MM.1S (cell line): ENCODE measurements around the gene GNS.

Experiments used
- EZH2 ChIP-seq: fragments of 300-600 bp; sonication (generic); optimal IDR thresholded peaks from 2 replicates; pipeline ENCODE3; 2017; ENCODE audit warnings: low read depth, mild to moderate bottlenecking, antibody characterized with exemption, low read length, mixed read lengths
- EZH2phosphoT487 ChIP-seq: fragments of 300-600 bp; sonication (generic); IDR thresholded peaks from 2 replicates; pipeline ENCODE4 v1.6.1; 2018; ENCODE audit warnings: antibody characterized with exemption, low read length
- TF ChIP-seq, protein P1 (sequence below): fragments of 300-600 bp; sonication (generic); IDR thresholded peaks from 2 replicates; pipeline ENCODE4 v1.5.1; 2016; ENCODE audit warnings: antibody characterized with exemption, low read length, mixed read lengths

DNA sequence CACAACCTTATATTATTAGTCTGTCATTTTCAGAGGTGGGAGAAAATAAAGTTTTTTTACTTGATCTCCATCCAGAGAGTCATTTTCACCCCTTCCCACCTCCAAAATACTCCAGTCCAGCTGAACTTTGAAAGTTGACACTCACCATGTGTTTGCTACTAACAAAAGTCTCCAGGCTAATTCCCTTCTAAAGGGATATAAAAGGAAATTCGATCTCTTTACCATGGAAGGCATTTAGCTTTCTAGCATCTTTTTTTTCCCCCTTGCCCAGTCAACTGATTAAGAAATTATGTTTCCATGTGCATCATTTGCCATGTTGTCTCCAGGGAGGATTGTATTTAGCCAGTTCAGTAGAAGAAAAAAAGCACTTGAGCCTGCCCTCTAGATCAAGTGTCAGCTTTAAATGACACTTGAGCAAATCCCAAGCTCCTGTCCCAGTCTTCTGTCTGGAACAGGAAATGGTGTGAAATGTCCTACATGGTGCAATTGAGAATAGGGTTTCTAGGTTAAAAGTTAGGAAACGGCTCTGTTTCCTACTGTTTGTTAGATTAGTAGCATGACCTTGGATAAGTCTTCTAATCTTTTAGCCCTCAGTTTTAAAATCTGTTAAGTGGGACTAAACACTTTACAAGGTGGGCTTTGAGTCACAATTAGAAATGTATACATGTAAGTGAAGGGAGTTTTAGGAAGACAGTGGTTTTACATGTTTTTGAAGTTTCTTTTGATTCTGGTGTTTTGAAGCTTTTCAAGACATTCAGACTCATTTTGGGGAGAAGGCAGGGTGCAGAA lies 67.2 kb downstream of the GNS start:
- TF ChIP-seq EZH2 (no peak), EZH2phosphoT487 (no peak)
- TF ChIP-seq, protein P1, sequence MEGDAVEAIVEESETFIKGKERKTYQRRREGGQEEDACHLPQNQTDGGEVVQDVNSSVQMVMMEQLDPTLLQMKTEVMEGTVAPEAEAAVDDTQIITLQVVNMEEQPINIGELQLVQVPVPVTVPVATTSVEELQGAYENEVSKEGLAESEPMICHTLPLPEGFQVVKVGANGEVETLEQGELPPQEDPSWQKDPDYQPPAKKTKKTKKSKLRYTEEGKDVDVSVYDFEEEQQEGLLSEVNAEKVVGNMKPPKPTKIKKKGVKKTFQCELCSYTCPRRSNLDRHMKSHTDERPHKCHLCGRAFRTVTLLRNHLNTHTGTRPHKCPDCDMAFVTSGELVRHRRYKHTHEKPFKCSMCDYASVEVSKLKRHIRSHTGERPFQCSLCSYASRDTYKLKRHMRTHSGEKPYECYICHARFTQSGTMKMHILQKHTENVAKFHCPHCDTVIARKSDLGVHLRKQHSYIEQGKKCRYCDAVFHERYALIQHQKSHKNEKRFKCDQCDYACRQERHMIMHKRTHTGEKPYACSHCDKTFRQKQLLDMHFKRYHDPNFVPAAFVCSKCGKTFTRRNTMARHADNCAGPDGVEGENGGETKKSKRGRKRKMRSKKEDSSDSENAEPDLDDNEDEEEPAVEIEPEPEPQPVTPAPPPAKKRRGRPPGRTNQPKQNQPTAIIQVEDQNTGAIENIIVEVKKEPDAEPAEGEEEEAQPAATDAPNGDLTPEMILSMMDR, result no peak
